GM19438 (cell line): ENCODE data around the gene CRYGN.

Experiments used
- ATAC-seq: cut with Tn5 transposase; IDR thresholded peaks from one replicate; pipeline ENCODE4 v1.9.1; 2021; ENCODE audit warnings: low read depth; ENCODE audit not compliant: unreplicated experiment

Gene CRYGN

GRCh38 chr7:151460474-151460855, 20.5 kb upstream of the CRYGN start:
- ATAC-seq: no peak

GRCh38 chr7:151459726-151460473, 20.0 kb upstream of the CRYGN start:
- ATAC-seq: no peak

GRCh38 chr7:151457534-151457933, 17.6 kb upstream of the CRYGN start:
- no peak for ATAC-seq

GRCh38 chr7:151456782-151457181, 16.8 kb upstream of the CRYGN start:
- no peak for ATAC-seq

- ATAC-seq: no peak
These were observed 16.3 kb upstream of the CRYGN start for GRCh38 chr7:151456276-151456675.

- no peak for ATAC-seq
These were observed 15.7 kb upstream of the CRYGN start for GRCh38 chr7:151455690-151456089.

GRCh38 chr7:151454932-151455530, 15.1 kb upstream of the CRYGN start:
- no peak for ATAC-seq

GRCh38 chr7:151454305-151454704, 14.4 kb upstream of the CRYGN start:
- no peak for ATAC-seq

GRCh38 chr7:151453326-151453791, 13.4 kb upstream of the CRYGN start:
- ATAC-seq: no peak

- no peak for ATAC-seq
These were observed 12.9 kb upstream of the CRYGN start for GRCh38 chr7:151452680-151453325.

- no peak for ATAC-seq
These were observed 12.0 kb upstream of the CRYGN start for GRCh38 chr7:151451626-151452571.

GRCh38 chr7:151451156-151451555, 11.2 kb upstream of the CRYGN start:
- ATAC-seq: no peak

- no peak for ATAC-seq
These were observed 10.0 kb upstream of the CRYGN start for GRCh38 chr7:151449990-151450389.

GRCh38 chr7:151448261-151449252, 8.6 kb upstream of the CRYGN start:
- ATAC-seq: peak; percentile 77

GRCh38 chr7:151447901-151448260, 7.9 kb upstream of the CRYGN start:
- no peak for ATAC-seq

GRCh38 chr7:151447312-151447711, 7.4 kb upstream of the CRYGN start:
- ATAC-seq: no peak

GRCh38 chr7:151446412-151446811, 6.5 kb upstream of the CRYGN start:
- no peak for ATAC-seq

- no peak for ATAC-seq
These were observed 4.7 kb upstream of the CRYGN start for GRCh38 chr7:151444632-151445031.

- ATAC-seq: no peak
These were observed 3.0 kb upstream of the CRYGN start for GRCh38 chr7:151442776-151443496.
